Islet of Langerhans (tissue), 1 donor: ENCODE data around the gene TBX4.
"Not testable (repeated sequence)": the region's sequence is repeated elsewhere in the genome, so short reads cannot be mapped to it uniquely, and the experiment has no call there.

ENCODE experiments used
- FAIRE-seq: peaks from one replicate; lab custom pipeline; 2011; peaks lifted over from hg19 to GRCh38; lab: Jason Lieb, UNC

TBX4 gene

DNA sequence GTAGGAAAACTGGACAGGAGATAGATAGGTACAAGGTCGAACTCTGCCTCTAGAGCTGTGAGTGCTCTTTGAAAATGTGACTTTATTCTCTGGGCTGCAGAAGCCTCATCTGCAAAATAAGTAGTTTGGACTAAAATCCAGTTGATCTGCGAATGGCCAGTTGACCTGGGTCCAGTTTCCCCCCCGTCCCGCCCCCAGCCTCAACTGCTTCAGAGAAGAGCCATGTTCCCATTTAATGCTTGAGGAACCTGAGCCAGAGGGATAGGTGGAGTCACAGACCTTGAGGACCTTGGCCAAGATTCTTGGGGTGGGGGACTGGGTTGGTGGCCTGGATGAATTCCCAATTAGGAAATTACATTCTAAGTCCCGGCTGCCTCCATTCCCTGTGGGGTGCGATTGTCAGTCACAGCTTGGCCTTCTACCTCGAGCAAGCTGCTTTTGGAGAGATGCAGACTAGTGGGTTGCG is 38.5 kb upstream of the TBX4 start:
- no peak for FAIRE-seq

DNA sequence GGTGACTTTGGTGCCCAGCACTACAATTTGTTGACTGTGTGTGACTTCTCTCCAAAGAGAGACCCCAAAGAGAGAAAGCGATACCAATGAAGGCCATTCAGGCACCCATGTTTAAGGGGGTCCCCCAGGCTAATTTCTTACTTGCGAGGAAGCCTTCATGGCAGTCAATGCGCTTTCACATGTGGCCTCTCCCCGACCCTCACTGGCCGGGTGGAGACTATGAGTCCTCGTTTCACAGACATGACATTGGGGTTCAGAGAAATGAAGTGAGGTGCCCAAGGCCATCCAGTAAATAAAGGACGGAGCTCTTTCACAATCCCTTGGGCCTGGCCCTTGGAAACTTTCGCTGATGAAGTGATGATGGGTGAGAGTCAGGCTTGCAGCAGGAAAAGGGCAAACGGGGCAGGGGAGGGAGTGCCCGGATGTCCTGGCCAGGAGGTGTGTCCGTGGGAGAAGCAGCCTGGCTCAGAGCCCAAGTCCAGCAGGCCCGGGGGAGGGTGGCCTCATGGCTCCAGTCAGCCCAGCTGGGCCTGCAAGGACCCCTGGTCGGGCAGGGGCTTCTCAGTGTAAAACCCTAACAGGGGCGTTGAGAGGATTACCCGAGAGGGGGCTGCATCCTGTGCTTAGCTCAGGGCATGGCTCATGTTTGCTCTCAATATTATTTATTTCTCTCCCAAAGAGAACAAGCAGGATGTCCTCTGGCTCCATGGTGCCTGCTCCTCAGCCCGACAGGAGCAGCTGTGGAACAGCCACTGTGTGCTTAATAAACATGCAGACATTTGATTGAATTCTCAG is 37.9 kb upstream of the TBX4 start:
- FAIRE-seq: no peak

DNA sequence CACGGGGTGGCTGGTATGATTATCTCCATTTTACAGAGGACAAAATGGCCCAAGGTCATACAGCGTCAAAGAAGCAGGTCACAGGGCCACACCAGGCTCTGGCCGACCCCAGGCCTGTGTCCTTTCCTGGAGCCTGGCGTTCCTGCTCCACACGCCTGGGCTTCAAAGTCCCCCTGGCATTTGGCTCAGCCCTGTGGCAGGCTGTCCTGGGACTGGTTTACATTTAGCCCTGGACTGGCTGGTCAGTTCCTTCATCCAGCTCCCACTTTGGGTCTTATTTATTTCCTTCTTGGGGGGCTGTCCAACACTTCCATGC is 37.3 kb upstream of the TBX4 start:
- no peak for FAIRE-seq

DNA sequence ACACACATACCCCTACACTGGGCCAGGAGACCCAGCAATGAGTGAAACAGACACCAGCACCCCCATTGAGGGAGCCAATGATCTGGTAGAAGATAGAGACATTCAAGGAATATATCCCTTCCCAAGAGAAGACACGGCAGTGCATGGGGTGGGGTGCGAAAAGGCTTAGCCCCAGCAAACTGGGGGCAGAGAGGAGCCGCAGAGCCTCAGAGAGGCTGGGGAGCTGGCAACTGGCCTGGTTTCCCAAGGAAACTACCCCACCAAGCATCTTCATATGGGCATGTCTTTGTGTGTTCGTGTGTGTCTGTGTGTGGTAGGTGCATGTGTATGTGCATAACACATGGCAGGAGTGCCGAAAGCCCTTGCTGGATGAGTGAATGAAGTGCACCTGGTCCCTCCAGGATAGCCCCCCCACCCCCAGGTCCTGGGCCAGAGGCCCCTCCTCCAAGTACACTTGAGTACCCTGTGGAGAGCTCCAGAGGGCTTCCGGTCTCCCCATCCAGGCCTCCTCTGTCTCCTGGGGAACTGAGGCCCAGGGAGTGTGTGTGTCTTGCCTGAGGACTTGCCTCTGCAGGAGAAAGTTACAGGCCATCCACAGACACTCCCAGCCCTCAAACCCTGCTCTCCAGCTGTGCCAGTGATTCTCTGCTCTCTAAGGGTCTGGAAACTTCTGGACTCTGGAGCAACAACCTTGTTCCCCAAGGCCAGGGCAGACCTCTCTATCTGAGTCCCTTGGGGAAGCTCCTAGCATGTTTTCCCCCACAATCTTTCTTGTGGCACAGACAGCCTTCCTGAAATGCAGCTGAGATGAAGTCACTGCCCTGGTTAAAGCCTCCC is 36.6 kb upstream of the TBX4 start:
- FAIRE-seq: no peak

DNA sequence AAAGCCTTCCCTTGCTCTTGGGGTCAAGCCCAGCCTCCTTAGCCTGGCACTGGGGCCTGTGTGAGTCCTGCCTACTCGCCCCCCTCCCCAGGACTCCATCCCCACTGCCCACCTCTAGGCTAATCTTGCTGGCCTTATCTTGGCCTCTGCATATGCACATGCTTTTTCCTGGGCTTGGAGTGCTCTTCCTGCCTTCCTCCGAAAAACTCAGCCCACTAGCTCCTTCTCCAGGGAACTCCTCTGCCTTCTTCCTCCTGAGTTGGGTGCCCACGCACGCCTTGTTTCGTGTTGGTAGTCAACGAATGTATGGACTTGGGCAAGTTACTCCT is 36.0 kb upstream of the TBX4 start:
- FAIRE-seq: no peak

DNA sequence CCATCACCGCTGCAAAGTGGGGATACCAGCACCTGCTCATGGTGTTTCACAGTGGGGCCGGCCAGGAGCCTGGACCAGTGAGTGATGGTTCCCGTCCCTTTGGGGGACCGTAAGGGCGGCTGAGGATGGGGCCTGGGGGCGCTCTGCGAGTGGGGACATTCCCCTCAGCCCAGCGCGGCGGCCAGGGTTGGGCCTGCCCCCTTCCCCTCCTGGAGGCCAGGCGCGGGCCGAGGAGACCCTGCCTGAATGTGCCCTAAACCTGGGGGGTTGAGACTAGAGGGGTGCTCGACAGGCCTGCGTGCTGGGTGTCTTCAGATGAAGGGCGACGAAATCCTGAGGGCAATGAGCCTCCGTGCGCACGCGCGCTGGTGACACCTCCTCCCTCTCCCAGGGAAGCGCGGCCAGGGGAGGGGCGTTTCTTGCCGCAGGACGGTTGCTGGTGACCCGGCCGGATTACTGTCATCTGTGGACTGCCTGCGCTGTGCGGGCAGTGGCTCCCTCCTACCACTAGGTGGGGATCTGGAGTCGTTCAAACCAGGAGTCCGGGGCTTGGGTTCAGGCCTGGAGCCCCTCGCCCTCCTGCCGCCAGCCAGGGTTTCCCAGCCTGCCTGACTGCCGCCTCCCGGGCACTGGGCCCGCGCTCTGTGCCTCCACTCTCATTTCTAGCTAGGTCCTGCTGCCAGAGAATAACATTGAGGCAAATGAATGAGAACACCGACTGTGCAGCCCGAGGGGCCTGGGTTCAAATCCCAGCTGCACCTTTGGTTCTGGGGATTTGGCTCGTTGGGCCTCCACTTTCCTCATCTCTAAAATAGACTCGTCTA is 35.5 kb upstream of the TBX4 start:
- FAIRE-seq: no peak

DNA sequence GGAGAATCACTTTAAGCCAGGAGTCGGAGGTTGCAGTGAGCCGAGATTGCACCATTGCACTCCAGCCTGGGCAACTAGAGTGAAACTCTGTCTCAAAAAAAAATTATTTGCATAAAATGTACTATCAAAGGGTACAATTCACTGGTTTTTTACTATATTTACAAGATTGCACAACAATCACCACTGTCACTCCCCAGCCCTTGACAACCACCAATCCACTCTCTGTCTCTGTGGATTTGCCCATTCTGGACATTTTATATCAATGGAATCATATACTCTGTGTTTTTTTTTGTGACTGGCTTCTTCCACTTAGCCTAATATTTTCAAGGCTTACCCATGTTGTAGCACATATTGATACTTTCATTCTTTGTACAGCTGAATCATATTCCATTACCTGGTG is 33.8 kb upstream of the TBX4 start:
- FAIRE-seq: no peak

DNA sequence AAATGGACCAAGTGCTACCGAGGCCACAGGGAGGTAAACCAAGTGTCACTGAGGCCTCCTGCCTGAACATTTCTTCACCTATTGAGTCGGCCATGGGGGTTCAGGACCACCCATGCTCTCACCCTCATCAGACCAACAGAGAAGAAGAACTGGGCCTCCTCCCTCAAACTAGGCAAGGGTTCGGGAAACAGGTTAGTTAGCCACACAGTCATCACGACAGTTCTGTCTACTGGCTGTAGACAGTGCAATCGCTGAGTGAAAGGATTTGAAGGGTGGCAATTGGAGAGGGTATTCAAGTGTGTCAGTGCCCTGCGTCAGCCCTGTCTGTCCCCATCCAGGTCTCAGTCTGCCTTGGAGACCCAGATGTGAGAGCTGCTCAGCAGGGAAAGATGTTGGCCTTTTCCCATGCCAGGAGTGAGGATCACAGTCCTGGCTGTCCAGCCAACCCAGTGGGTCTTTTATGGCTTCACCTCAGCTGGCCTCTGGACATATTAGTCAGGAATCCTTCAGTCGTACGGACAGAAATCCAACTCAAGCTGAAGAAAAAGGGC is 32.7 kb upstream of the TBX4 start:
- FAIRE-seq: no peak

DNA sequence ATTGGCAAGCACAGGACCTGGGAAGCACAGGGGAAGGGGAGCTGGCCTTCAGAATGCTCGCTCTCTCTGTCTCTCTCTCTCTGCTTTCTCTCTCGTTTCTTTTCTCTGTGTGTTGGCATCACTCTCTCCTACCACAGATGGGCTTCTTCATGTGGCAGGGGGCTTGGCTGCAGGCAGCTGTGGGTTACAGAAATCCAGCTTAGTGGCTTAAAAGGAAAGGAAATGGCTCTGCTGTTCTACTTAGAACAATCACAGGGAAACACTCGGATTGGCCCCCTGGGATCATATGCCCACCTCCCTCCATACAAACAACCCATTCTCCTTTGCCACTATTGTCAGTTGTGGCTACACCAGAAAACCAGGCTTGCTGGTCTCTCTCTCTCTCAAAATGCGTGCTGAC is 32.2 kb upstream of the TBX4 start:
- no peak for FAIRE-seq

DNA sequence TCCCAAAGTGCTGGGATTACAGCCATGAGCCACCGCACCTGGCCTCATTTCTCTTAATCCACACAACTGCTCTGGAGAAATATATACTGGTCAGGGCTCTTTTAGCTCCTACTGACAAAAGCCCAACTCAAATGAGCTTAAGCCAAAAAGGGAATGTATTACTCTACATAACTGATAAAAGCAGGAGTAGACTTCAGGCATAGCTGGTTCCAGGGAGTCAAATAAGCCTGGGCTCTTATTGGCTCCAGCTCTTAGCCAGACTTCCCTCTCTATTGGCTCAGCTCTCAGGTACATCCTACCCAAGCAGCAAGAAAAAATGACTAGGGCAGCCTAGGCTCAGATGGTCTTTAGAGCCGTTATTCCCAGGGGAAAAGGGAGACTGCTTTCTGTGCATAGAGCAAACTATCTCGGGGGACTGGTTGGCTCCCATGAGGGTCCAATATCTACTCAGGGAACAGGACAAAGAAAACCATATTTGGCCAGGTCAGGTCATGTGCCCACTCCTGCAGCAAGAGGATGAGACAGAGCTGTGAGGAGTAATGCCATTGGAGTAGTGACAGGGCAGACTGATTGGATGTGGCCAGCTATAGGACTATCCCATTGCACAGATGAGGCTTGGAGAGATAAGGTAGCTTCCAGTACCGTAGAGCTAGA is 31.4 kb upstream of the TBX4 start:
- FAIRE-seq: no peak

DNA sequence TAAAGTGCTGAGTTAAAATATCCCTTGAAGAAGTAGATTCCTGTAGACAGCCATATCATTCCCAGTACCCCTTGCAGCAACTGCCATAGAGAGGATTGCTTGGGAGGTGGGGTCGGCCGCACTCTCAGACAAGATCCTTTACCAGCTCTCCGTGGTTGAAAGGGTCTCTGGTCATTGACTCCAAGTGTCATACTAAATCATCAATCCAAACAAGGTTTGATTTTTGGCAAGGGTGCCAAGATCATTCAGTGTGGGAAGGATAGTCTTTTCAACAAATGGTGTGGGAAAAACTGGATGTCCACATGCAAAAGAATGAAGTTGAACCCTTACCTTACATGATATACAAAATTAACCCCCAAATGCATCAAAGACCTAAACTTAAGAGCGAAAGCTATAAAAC is 30.8 kb upstream of the TBX4 start:
- no peak for FAIRE-seq

DNA sequence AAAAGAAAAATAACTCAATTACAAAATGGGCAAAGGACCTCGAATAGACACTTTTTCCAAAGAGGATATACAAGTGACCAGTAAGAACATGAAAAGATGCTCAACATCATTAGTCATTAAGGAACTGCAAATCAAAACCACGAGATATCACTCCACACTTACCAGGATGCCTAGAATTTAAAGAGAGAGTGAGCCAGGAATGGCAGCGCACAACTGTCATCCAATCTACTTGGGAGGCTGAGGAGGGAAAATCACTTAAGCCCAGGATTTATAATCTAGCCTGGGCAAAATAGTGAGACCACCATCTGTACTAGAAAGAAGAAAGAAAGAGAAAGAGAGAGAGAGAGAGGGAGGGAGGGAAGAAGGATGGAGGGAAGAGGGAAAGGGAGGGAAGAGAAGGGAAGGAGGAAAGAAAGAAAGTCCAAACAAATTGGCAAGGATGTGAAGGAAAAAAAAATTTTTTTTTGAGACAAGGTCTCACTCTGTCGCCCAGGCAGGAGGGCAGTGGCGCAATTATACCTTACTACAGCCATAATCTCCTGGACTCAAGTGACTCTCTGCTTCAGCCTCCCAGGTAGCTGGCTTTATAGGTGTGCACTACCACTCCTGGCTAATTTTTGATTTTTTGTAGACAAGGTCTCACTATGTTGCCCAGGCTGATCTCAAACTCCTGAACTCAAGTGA is 30.0 kb upstream of the TBX4 start:
- no peak for FAIRE-seq

DNA sequence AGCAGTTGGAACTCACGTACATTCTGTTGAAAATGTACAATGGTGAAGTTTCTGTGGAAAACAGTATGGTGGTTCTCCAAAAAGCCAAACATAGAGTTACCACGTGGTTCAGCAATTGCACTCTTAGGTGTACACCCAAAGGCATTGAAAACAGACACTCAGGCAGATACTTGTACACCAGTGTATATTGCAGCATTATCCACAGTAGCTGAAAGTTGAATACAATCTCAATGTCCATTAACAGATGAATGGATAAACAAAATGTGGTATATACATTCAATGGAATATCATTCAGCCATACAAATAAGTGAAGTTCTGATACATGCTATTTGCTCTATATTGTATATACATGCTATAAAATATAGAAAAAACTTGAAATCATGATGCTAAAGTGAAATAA is 29.4 kb upstream of the TBX4 start:
- no peak for FAIRE-seq

DNA sequence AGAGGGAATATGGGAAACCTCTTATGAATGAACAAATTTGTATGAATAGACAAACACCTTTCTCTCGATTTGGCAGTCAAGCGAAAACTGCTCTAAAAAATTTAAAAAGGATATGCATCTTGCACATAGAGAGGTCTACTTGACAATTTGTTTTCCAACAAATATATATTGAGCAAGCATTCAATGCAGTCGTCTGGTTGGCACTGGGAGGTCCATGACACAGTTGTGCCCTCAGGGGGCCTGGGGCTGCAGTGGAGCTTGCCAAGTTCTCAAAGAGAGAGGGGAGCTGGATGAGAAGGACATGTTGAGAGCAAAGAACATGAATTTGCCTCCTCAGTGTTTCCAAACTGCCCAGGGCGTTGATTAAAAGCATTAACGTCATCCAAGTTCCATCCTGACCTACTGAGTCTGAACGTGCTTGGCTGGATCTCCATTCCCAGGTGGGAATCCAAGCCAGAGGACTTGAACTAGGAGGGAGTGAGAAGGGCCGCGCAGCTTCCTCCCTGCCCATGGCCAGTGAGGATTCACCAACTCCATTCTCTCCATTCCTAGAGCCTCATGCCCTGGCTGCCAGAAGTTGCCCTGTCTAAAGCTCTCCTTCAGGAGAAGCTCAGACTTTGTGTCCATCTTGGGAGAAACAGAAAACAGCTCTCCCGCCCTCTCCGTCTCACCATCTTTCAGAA is 28.1 kb upstream of the TBX4 start:
- no peak for FAIRE-seq

DNA sequence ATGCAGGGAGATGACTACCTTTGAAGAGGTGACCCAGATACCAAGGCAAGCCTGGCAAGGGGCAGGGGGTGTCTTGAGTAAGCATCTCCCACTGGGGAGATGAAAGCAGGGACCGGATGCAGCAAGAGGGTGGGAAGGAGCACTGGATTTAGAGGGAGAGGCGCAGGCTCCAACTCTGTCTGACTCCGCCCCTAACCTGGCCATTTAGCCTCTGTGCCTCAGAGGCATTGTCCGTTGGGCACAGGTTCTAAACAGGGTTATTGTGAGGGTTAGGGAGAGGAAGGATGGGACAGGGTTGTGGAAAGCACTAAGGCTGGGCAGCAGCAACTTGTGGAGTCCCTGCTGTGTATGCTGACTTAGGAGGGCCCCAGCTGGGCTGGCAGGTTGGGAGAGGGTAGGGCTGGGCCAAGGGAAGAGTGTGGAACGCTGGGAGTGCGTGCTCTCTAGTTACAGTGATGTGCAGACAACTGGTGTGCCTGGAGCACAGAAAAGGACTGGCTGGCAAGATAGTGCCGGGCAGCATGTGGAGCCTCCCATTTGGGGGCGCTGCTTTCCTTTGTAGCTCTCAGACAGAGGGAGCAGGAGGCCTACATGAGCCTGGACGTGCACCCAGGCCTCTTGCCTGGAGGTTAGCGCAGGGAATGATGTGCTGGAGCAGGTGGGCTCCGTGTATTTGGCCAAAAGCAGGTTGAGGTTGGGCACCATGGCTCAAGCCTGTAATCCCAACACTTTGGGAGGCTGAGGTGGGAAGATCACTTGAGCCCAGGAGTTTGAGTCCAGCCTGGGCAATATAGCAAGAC is 26.3 kb upstream of the TBX4 start:
- no peak for FAIRE-seq

DNA sequence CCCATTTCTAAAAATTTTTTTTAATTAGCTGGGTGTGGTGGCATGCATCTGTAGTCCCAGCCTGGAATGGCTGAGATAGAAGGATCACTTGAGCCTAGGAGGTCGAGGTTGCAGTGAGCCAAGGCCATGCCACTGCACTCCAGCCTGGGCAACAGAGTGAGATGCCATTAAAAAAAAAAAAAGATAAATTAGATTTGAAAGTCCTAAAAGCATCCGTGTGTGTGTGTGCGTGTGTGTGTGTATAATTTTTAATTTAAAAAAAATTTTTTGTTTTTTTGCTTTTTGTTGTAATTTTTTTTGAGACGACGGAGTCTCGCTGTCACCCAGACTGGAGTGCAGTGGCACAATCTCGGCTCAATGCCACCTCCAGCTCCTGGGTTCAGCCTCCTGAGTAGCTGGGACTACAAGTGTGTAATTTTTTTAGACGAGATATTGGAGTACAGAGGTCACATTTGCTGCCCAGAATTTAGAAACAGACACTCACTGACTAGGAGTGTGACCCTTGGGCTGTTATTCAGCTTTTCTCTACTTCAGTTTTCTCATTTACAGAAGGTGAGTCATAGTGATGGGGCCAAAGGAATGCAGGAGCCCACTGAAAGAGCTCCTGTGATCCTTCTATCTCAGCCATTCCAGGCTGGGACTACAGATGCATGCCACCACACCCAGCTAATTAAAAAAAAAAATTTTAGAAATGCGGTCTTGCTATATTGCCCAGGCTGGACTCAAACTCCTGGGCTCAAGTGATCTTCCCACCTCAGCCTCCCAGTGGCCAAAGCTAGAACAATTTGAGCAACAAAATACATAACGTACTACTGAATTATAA is 25.5 kb upstream of the TBX4 start:
- no peak for FAIRE-seq

DNA sequence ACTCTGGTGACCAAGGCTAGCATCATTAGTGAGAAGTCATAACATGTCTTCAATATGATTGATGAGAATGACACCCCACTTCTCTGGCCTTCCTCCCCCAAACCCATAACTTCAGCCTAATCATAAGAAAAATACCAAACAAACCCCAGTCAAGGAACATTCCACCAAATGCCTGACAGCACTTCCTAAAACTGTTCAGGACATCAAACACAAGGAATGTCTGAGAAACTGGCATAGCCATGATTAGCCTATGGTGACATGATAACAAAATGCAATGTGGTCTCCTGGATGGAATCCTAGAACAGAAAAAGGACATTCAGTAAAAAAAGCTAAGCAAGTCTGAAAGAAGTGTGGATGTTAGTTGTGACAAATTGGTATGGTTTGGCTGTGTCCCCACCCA is 24.7 kb upstream of the TBX4 start:
- no peak for FAIRE-seq

DNA sequence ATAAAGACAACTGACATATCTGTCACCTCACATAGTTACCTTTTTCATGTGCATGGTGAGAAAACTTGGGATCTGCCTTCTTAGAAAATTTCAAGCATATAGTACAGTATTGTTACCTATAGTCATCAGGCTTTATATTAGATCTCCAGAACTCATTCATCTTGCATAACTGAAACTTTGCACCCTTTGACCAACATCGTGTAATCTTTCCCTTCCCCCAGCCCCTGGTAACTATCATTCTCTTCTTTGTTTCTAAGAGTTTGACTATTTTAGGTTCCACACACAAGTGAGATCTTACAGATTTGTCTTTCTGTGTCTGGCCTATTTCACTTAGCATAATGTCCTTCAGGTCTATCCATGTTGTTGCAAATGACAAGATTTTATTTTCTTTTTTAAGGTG is 22.9 kb upstream of the TBX4 start:
- FAIRE-seq: no peak

DNA sequence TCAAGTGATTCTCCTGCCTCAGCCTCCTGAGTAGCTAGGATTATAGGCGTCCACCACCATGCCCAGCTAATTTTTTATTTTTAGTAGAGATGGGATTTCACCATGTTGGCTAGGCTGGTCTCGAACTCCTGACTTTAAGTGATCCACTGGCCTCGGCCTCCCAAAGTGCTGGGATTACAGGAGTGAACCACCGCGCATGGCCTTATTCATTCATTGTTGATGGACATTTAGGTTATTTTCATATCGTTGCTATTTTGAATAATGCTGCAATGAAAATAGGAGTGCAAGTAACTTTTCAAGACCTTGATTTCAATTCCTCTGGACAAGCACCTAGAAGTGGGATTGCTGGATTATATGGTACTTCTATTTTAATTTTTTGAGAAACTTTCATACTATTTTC is 22.4 kb upstream of the TBX4 start:
- FAIRE-seq: not testable (repeated sequence)
